Upper lobe of left lung (tissue), 6 donors: ENCODE measurements around the gene MX1. TPM values are rescaled to one million over a fixed set of nuclear protein-coding genes. Genes with fewer than 3 reads are reported as not detected.

Source experiments
- ATAC-seq, 2 donors: fragments of 200-7000 bp; cut with Tn5 transposase; one replicate each; pipeline ENCODE4 v1.9.1; 2022; ENCODE audit warnings: mild to moderate bottlenecking in 2 of 2, moderate library complexity in 2 of 2; ENCODE audit not compliant: low FRiP score in 2 of 2
- DNase-seq, 2 donors: peaks; one replicate each; pipeline ENCODE4 v3.0.0-alpha.2; 2019 to 2020
- H3K27ac ChIP-seq, 4 donors: fragments of 200-600 bp; sonication (generic); one replicate each; pipeline ENCODE4 v1.5.1; 2016 to 2019
- H3K27me3 ChIP-seq, 4 donors: fragments of 200-600 bp; sonication (generic); one replicate each; pipeline ENCODE4 v1.5.1; 2017 to 2019
- H3K36me3 ChIP-seq, 4 donors: fragments of 200-600 bp; sonication (generic); one replicate each; pipeline ENCODE4 v1.5.1; 2016 to 2019
- H3K4me1 ChIP-seq, 4 donors: fragments of 200-600 bp; sonication (generic); one replicate each; pipeline ENCODE4 v1.5.1; 2018 to 2019
- H3K4me3 ChIP-seq, 4 donors: fragments of 200-600 bp; sonication (generic); one replicate each; pipeline ENCODE4 v1.5.1; 2017 to 2019; ENCODE audit warnings: mild to moderate bottlenecking in 2 of 4, moderate library complexity in 1 of 4
- H3K9me3 ChIP-seq, 4 donors: fragments of 200-600 bp; sonication (generic); one replicate each; pipeline ENCODE4 v1.5.1; 2018 to 2019
- CTCF ChIP-seq, 6 experiments: fragments of 450-650 bp in 4 of 6; fragments of 200-600 bp in 2 of 6; sonication (generic) in 2 of 6; IDR thresholded peaks; one replicate each; pipeline ENCODE4 v1.5.1; 2016 to 2019; ENCODE audit warnings: antibody characterized with exemption in 6 of 6
- EP300 ChIP-seq, 4 donors: sonication (generic); formaldehyde crosslinking; IDR thresholded peaks; one replicate each; pipeline ENCODE4 v1.5.1; 2017; ENCODE audit warnings: antibody characterized with exemption in 4 of 4, control low read depth in 2 of 4
- POLR2A ChIP-seq, 4 donors: fragments of 450-650 bp; IDR thresholded peaks; one replicate each; pipeline ENCODE4 v1.5.1; 2016 to 2017; ENCODE audit warnings: antibody characterized with exemption in 4 of 4, mild to moderate bottlenecking in 2 of 4
- POLR2AphosphoS5 ChIP-seq, 2 donors: sonication (generic); formaldehyde crosslinking; IDR thresholded peaks; one replicate each; pipeline ENCODE4 v1.5.1; 2017; ENCODE audit warnings: antibody characterized with exemption in 2 of 2
- WGBS, 2 donors: methylation state at CpG; one replicate each; pipeline ENCODE4 v1.1.5; 2017 to 2018; 5-methylcytosine and 5-hydroxymethylcytosine counted together
- total RNA-seq, 6 donors: library from RNA; depleted of rRNA in 4 of 6; stranded (reverse); fragments of >200 nt in 4 of 6; gene quantifications; one replicate each; pipeline versions ENCODE4 v1.1.0 to v1.2.1, GENCODE V29; 2016 to 2021
- donor health status: DM: no; HTN: no; CAD: no; lungs with moderate emphysema.
- donor health status: DM: no; HTN: yes; CAD: no; lungs with severe emphysema.

Gene MX1
- total RNA-seq, 6 donors from 2014 or later = 38.3 to 159 (median 89.0) TPM

- Histone ChIP-seq H3K9me3 (no peaks in the 10 kb centered on the region), H3K36me3 (peaks cover 0 to 10% (median 6%) of the 10 kb centered on the region in 4 donors), H3K27me3 (no peaks in the 10 kb centered on the region), H3K4me3 (no peak overlapping the region), H3K4me1 (peaks cover 0 to 48% (median 18%) of the 10 kb centered on the region in 4 donors), H3K27ac (peak overlapping the region in 1 of 4 donors; percentile 10)
- 64 to 70% methylated on average over 12 of the region's 12 CpGs for whole genome bisulfite sequencing, 2 donors
- no peak for ATAC-seq
- no peak for TF ChIP-seq CTCF (IDR thresholded peaks at IDR 0.05)
- TF ChIP-seq POLR2AphosphoS5 (IDR thresholded peaks at IDR 0.05) = no peak
- TF ChIP-seq POLR2A (IDR thresholded peaks at IDR 0.05) = no peak
- no peak for TF ChIP-seq EP300 (IDR thresholded peaks at IDR 0.05)
- no peak for DNase-seq
Observed at GRCh38 chr21:41483415-41483814, 57.4 kb downstream of the MX1 start.

DNA sequence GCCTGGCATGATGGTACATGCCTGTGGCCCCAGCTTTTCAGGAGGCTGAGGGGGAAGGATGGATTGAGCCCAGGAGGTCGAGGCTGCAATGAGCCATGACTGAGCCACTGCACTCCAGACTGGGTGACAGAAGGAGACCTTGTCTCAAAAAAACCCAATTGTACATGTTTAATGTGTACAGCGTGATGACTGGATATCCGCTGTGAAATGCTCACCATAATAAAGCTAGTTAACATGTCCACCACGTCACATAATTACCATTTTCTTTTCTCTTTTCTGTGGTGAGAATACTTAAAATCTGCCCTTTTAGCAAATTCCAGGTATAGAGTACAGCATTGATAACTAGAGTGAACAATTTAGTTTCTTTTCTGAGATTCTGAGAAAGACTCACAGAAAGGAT is 57.9 kb downstream of the MX1 start:
- DNase-seq (no peak), ATAC-seq (no peak)
- Histone ChIP-seq H3K4me3 (no peak overlapping the region), H3K4me1 (peaks cover 0 to 45% (median 17%) of the 10 kb centered on the region in 4 donors), H3K36me3 (peaks cover 0 to 14% (median 7%) of the 10 kb centered on the region in 4 donors), H3K27me3 (no peaks in the 10 kb centered on the region), H3K27ac (peak overlapping the region in 1 of 4 donors; percentile 80), H3K9me3 (no peaks in the 10 kb centered on the region)
- TF ChIP-seq POLR2AphosphoS5 (IDR thresholded peaks at IDR 0.05) (no peak), POLR2A (IDR thresholded peaks at IDR 0.05) (no peak), EP300 (IDR thresholded peaks at IDR 0.05) (no peak), CTCF (IDR thresholded peaks at IDR 0.05) (no peak)
- 82 to 83% methylated on average over 4 of the region's 4 CpGs for WGBS, 2 donors

GRCh38 chr21:41487082-41487481 is 61.0 kb downstream of the MX1 start:
- DNase-seq (no peak), ATAC-seq (no peak)
- H3K27ac ChIP-seq = peak overlapping the region in 2 of 4 donors; percentile 25 to 80
- peaks cover 0 to 14% (median 6%) of the 10 kb centered on the region in 4 donors for H3K36me3 ChIP-seq
- TF ChIP-seq POLR2AphosphoS5 (IDR thresholded peaks at IDR 0.05) = no peak
- no peak for TF ChIP-seq EP300 (IDR thresholded peaks at IDR 0.05)
- no peak for TF ChIP-seq CTCF (IDR thresholded peaks at IDR 0.05)
- no peak for TF ChIP-seq POLR2A (IDR thresholded peaks at IDR 0.05)
- no peak overlapping the region for H3K4me3 ChIP-seq
- no peaks in the 10 kb centered on the region for H3K27me3 ChIP-seq
- peaks cover 0 to 25% (median 5%) of the 10 kb centered on the region in 4 donors for H3K4me1 ChIP-seq
- 74 to 85% methylated on average over 6 of the region's 6 CpGs for WGBS, 2 donors
- no peaks in the 10 kb centered on the region for H3K9me3 ChIP-seq

DNA sequence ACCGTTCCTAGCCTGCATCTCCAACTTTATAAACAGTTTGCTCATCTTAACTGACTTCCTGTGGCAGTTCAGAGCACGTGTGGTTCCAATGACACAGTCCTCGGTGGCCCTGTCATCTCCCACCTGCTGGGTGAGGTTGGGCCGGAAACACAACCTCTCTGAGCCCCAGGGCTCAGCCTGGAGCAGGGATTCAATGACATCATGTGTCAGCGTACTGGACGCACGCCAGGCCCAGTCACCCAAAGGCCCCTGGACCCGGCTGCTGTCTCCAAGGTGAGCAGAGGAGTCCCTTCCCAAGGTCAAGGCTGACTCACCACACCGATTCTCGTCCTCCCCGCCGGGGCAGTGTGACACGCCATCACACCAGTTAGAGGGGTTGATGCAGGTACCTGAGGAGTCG is 62.0 kb downstream of the MX1 start:
- Histone ChIP-seq H3K27ac (peak overlapping the region in 1 of 4 donors; percentile 2), H3K27me3 (no peaks in the 10 kb centered on the region), H3K4me3 (no peak overlapping the region), H3K36me3 (peaks cover 0 to 14% (median 5%) of the 10 kb centered on the region in 4 donors), H3K9me3 (no peaks in the 10 kb centered on the region), H3K4me1 (peaks cover 0 to 25% (median 5%) of the 10 kb centered on the region in 4 donors)
- 79 to 89% methylated on average over 5 to 14 of the region's 14 CpGs for WGBS, 2 donors
- TF ChIP-seq POLR2A (IDR thresholded peaks at IDR 0.05) = no peak
- TF ChIP-seq EP300 (IDR thresholded peaks at IDR 0.05) = no peak
- TF ChIP-seq CTCF (IDR thresholded peaks at IDR 0.05) = no peak
- TF ChIP-seq POLR2AphosphoS5 (IDR thresholded peaks at IDR 0.05) = no peak
- DNase-seq (no peak), ATAC-seq (no peak)

DNA sequence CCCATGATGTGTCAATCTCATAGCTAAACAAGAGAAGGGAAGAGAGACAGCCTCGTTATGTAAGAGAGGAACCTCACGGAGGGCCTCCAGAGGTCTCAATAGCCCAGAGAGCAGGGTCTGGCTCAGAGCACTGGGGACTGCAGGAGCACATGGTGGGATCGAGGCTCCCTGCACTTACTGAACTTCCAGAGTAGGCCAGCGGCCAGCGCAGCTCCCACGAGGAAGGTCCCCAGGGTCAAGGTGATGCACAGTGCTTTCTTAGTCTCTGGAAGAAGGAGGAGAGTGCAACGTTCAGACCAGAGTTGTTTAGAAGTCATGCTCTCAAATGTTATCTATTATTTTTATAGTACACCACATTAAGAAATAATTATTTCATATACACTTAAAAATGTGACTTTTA is 63.3 kb downstream of the MX1 start:
- DNase-seq (no peak), ATAC-seq (no peak)
- Histone ChIP-seq H3K4me1 (peaks cover 0 to 23% (median 0%) of the 10 kb centered on the region in 4 donors), H3K36me3 (peaks cover 0 to 18% (median 8%) of the 10 kb centered on the region in 4 donors), H3K27ac (no peak overlapping the region), H3K4me3 (no peak overlapping the region), H3K9me3 (no peaks in the 10 kb centered on the region), H3K27me3 (no peaks in the 10 kb centered on the region)
- TF ChIP-seq POLR2AphosphoS5 (IDR thresholded peaks at IDR 0.05) (no peak), POLR2A (IDR thresholded peaks at IDR 0.05) (no peak), EP300 (IDR thresholded peaks at IDR 0.05) (no peak), CTCF (IDR thresholded peaks at IDR 0.05) (no peak)
- 70 to 84% methylated on average over 7 of the region's 7 CpGs for WGBS, 2 donors
